ENCODE measurements around the gene FBXO38.

Gene FBXO38

GRCh38 chr5:148343603-148344487, 39.9 kb upstream of the FBXO38 start:
- DNase-seq (ENCODE audit: low read depth) = no peak
- TF ChIP-seq, protein P1, sequence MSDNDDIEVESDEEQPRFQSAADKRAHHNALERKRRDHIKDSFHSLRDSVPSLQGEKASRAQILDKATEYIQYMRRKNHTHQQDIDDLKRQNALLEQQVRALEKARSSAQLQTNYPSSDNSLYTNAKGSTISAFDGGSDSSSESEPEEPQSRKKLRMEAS (IDR thresholded peaks at IDR 0.05; ENCODE audit: low read depth, low read length) = no peak
- TF ChIP-seq CTCF (IDR thresholded peaks at IDR 0.05; ENCODE audit: low read depth, low read length) (no peak), POLR2A (IDR thresholded peaks at IDR 0.05; ENCODE audit: extremely low read depth, insufficient read length) (no peak), MYC (IDR thresholded peaks at IDR 0.05; ENCODE audit: low read depth, low read length) (no peak)
- H3K4me3 ChIP-seq (ENCODE audit: low read depth, low read length) = no peak overlapping the region

GRCh38 chr5:148347706-148348105, 36.1 kb upstream of the FBXO38 start:
- H3K4me3 ChIP-seq (ENCODE audit: low read depth, low read length) = no peak overlapping the region
- DNase-seq (ENCODE audit: low read depth) = no peak
- no peak for TF ChIP-seq POLR2A (IDR thresholded peaks at IDR 0.05; ENCODE audit: extremely low read depth, insufficient read length)
- TF ChIP-seq, protein P1 (IDR thresholded peaks at IDR 0.05; ENCODE audit: low read depth, low read length) = no peak
- TF ChIP-seq MYC (IDR thresholded peaks at IDR 0.05; ENCODE audit: low read depth, low read length) = no peak
- no peak for TF ChIP-seq CTCF (IDR thresholded peaks at IDR 0.05; ENCODE audit: low read depth, low read length)

GRCh38 chr5:148352696-148353095, 31.1 kb upstream of the FBXO38 start:
- no peak overlapping the region for H3K4me3 ChIP-seq (ENCODE audit: low read depth, low read length)
- DNase-seq (ENCODE audit: low read depth) = no peak
- TF ChIP-seq POLR2A (IDR thresholded peaks at IDR 0.05; ENCODE audit: extremely low read depth, insufficient read length) (no peak), CTCF (IDR thresholded peaks at IDR 0.05; ENCODE audit: low read depth, low read length) (no peak)

DNA sequence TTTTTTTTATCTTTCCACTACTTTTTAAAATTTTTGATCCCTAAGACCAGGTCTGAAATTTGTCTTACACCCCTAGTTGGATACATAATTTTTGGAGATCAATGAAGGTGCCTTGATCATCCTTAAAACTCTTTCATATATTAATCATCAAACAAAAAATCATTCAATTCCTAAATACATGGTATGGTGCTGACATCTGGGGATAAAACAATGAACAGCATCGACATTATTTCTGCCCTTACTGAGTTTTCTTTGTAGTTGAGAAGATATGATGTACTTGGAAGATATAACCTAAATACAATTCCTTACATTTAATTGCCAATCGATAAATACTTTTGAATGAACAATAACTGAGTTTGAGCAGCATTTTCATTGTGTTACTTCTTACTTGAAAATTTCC, 30.1 kb upstream of the FBXO38 start:
- no peak for DNase-seq (ENCODE audit: low read depth)
- no peak overlapping the region for H3K4me3 ChIP-seq (ENCODE audit: low read depth, low read length)
- no peak for TF ChIP-seq POLR2A (IDR thresholded peaks at IDR 0.05; ENCODE audit: extremely low read depth, insufficient read length)
- no peak for TF ChIP-seq CTCF (IDR thresholded peaks at IDR 0.05; ENCODE audit: low read depth, low read length)
- TF ChIP-seq, protein P1 (IDR thresholded peaks at IDR 0.05; ENCODE audit: low read depth, low read length) = no peak

- TF ChIP-seq CTCF (IDR thresholded peaks at IDR 0.05; ENCODE audit: low read depth, low read length) = no peak
- no peak for TF ChIP-seq MYC (IDR thresholded peaks at IDR 0.05; ENCODE audit: low read depth, low read length)
- TF ChIP-seq, protein P1 (IDR thresholded peaks at IDR 0.05; ENCODE audit: low read depth, low read length) = no peak
- TF ChIP-seq POLR2A (IDR thresholded peaks at IDR 0.05; ENCODE audit: extremely low read depth, insufficient read length) = no peak
- no peak for DNase-seq (ENCODE audit: low read depth)
- no peak overlapping the region for H3K4me3 ChIP-seq (ENCODE audit: low read depth, low read length)
Observed at GRCh38 chr5:148364343-148364742, 19.4 kb upstream of the FBXO38 start.
